GM12891 (cell line): ENCODE results near the gene IGSF3.
"Not testable (repeated sequence)": the region's sequence is repeated elsewhere in the genome, so short reads cannot be mapped to it uniquely, and the experiment has no call there.

Source experiments
- DNase-seq: peaks from one replicate; pipeline ENCODE4 v3.0.0; 2011; ENCODE audit warnings: low spot score; ENCODE audit not compliant: insufficient read length
- FAIRE-seq: peaks from 2 replicates; lab custom pipeline; 2011; peaks lifted over from hg19 to GRCh38; lab: Jason Lieb, UNC
- PAX5 ChIP-seq: IDR thresholded peaks from 2 replicates; pipeline ENCODE4 v1.6.1; 2011; ENCODE audit warnings: low read length, moderate library complexity, mild to moderate bottlenecking; ENCODE audit not compliant: insufficient read depth, severe bottlenecking
- POLR2A ChIP-seq: IDR thresholded peaks from 2 replicates; pipeline ENCODE4 v1.6.1; 2011; ENCODE audit warnings: low read depth, low read length, control low read depth
- POLR2AphosphoS5 ChIP-seq: IDR thresholded peaks from 2 replicates; pipeline ENCODE4 v1.6.1; 2011; ENCODE audit warnings: low read depth, low read length, control low read depth
- POU2F2 ChIP-seq: IDR thresholded peaks from 2 replicates; pipeline ENCODE4 v1.6.1; 2011; ENCODE audit warnings: low read depth, mild to moderate bottlenecking, control low read depth, low read length, moderate library complexity
- SPI1 ChIP-seq: IDR thresholded peaks from 2 replicates; pipeline ENCODE4 v1.6.1; 2011; ENCODE audit warnings: low read depth, low read length, control low read depth
- TAF1 ChIP-seq: IDR thresholded peaks from 2 replicates; pipeline ENCODE4 v1.6.1; 2011; ENCODE audit warnings: low read depth, low read length, control low read depth

IGSF3 gene

GRCh38 chr1:116624040-116624439 lies 43.5 kb downstream of the IGSF3 start:
- FAIRE-seq (no peak), DNase-seq (no peak)
- no peak for TF ChIP-seq TAF1
- TF ChIP-seq POU2F2: no peak
- no peak for TF ChIP-seq PAX5
- no peak for TF ChIP-seq POLR2AphosphoS5
- TF ChIP-seq POLR2A: no peak
- no peak for TF ChIP-seq SPI1

- not testable (repeated sequence) for DNase-seq, FAIRE-seq
These were observed 45.0 kb downstream of the IGSF3 start for GRCh38 chr1:116622496-116622895.

GRCh38 chr1:116621756-116622155 lies 45.8 kb downstream of the IGSF3 start:
- not testable (repeated sequence) for DNase-seq, FAIRE-seq

- not testable (repeated sequence) for FAIRE-seq, DNase-seq
These were observed 47.1 kb downstream of the IGSF3 start for GRCh38 chr1:116620392-116620791.

GRCh38 chr1:116619106-116619505 lies 48.4 kb downstream of the IGSF3 start:
- not testable (repeated sequence) for DNase-seq, FAIRE-seq

- not testable (repeated sequence) for FAIRE-seq, DNase-seq
These were observed 49.7 kb downstream of the IGSF3 start for GRCh38 chr1:116617808-116618207.

GRCh38 chr1:116613825-116614224 lies 53.7 kb downstream of the IGSF3 start:
- FAIRE-seq, DNase-seq: not testable (repeated sequence)

GRCh38 chr1:116609801-116610371 lies 57.6 kb downstream of the IGSF3 start:
- FAIRE-seq, DNase-seq: not testable (repeated sequence)

GRCh38 chr1:116608841-116609240 lies 58.7 kb downstream of the IGSF3 start:
- not testable (repeated sequence) for FAIRE-seq, DNase-seq

- FAIRE-seq, DNase-seq: not testable (repeated sequence)
These were observed 59.4 kb downstream of the IGSF3 start for GRCh38 chr1:116608151-116608550.

- not testable (repeated sequence) for DNase-seq, FAIRE-seq
These were observed 60.1 kb downstream of the IGSF3 start for GRCh38 chr1:116607463-116607862.

GRCh38 chr1:116606067-116606466 lies 61.5 kb downstream of the IGSF3 start:
- DNase-seq, FAIRE-seq: not testable (repeated sequence)

- DNase-seq (no peak), FAIRE-seq (no peak)
- TF ChIP-seq POLR2AphosphoS5 (no peak), POLR2A (no peak), SPI1 (no peak), POU2F2 (no peak), TAF1 (no peak), PAX5 (no peak)
These were observed 62.2 kb downstream of the IGSF3 start for GRCh38 chr1:116605315-116605714.

- not testable (repeated sequence) for FAIRE-seq, DNase-seq
These were observed 63.1 kb downstream of the IGSF3 start for GRCh38 chr1:116604408-116604807.

GRCh38 chr1:116603646-116604045 lies 63.9 kb downstream of the IGSF3 start:
- not testable (repeated sequence) for DNase-seq, FAIRE-seq

GRCh38 chr1:116599369-116599768 lies 68.2 kb downstream of the IGSF3 start:
- not testable (repeated sequence) for FAIRE-seq, DNase-seq

GRCh38 chr1:116598420-116599036 lies 69.0 kb downstream of the IGSF3 start:
- not testable (repeated sequence) for FAIRE-seq, DNase-seq

- not testable (repeated sequence) for FAIRE-seq, DNase-seq
These were observed 70.1 kb downstream of the IGSF3 start for GRCh38 chr1:116597388-116597787.
